WERI-Rb-1 (cell line): ENCODE results near the gene ADAMTS13.

Experiments used
- DNase-seq: peaks from one replicate; pipeline ENCODE4 v3.0.0-alpha.2; 2020
- H3K27ac ChIP-seq: fragments of 250-450 bp; sonication (Bioruptor Pico); 2 replicates; pipeline ENCODE4 v1.5.1; 2020; ENCODE audit warnings: mild to moderate bottlenecking, moderate library complexity
- H3K27me3 ChIP-seq: fragments of 250-450 bp; sonication (Bioruptor Pico); 2 replicates; pipeline ENCODE4 v1.5.1; 2021; ENCODE audit warnings: mild to moderate bottlenecking, low read depth, moderate library complexity; ENCODE audit not compliant: insufficient read depth, severe bottlenecking
- H3K36me3 ChIP-seq: fragments of 250-450 bp; sonication (Bioruptor Pico); 2 replicates; pipeline ENCODE4 v1.5.1; 2020; ENCODE audit warnings: mild to moderate bottlenecking, moderate library complexity
- H3K4me3 ChIP-seq: 2 replicates; pipeline ENCODE4 v1.5.1; 2011; ENCODE audit warnings: low read depth, mild to moderate bottlenecking, control low read depth, low read length
- H3K9me3 ChIP-seq: fragments of 250-450 bp; sonication (Bioruptor Pico); 2 replicates; pipeline ENCODE4 v1.5.1; 2021; ENCODE audit warnings: mild to moderate bottlenecking, moderate library complexity; ENCODE audit not compliant: severe bottlenecking
- CTCF ChIP-seq: IDR thresholded peaks from 2 replicates; pipeline ENCODE4 v1.5.1; 2011; ENCODE audit warnings: low read depth, mild to moderate bottlenecking, control low read depth, inconsistent platforms, low read length

ADAMTS13 gene

GRCh38 chr9:133458643-133459312 lies 36.6 kb downstream of the ADAMTS13 start:
- no peak for TF ChIP-seq CTCF
- H3K27me3 ChIP-seq = no peaks in the 10 kb centered on the region
- no peak for DNase-seq
- peaks cover 5% of the 10 kb centered on the region for H3K36me3 ChIP-seq
- peak overlapping the region; percentile 43 for H3K4me3 ChIP-seq
- no peaks in the 10 kb centered on the region for H3K9me3 ChIP-seq
- H3K27ac ChIP-seq = peak overlapping the region; percentile 4; the same call in 1 of the 2 replicates

GRCh38 chr9:133459476-133460404 lies 37.6 kb downstream of the ADAMTS13 start, which contains the start of gene CACFD1:
TSS of gene CACFD1 (plus strand) at chr9:133459978. CDS start at chr9:133460067, 89 bp downstream.
- DNase-seq = peak; percentile 99
- Histone ChIP-seq H3K27ac (peak within 1 kb of the TSS; percentile 99), H3K36me3 (peaks cover 9% of the 10 kb centered on the region), H3K27me3 (no peaks in the 10 kb centered on the region), H3K9me3 (no peaks in the 10 kb centered on the region), H3K4me3 (peak within 1 kb of the TSS; percentile 56)
- no peak for TF ChIP-seq CTCF

- DNase-seq = peak; percentile 70
- no peak for TF ChIP-seq CTCF
- H3K27me3 ChIP-seq = no peaks in the 10 kb centered on the region
- peak overlapping the region; percentile 99 for H3K27ac ChIP-seq
- peak overlapping the region; percentile 56 for H3K4me3 ChIP-seq
- H3K9me3 ChIP-seq = no peaks in the 10 kb centered on the region
- H3K36me3 ChIP-seq = peaks cover 16% of the 10 kb centered on the region
Observed at GRCh38 chr9:133460405-133461175, 38.4 kb downstream of the ADAMTS13 start.

GRCh38 chr9:133461975-133462374 lies 39.8 kb downstream of the ADAMTS13 start:
- no peaks in the 10 kb centered on the region for H3K27me3 ChIP-seq
- DNase-seq = peak; percentile 71
- H3K27ac ChIP-seq = peak overlapping the region; percentile 99; the same call in 1 of the 2 replicates
- no peak overlapping the region for H3K4me3 ChIP-seq
- TF ChIP-seq CTCF = peak; percentile 31; the same call in 1 of the 2 replicates
- peaks cover 20% of the 10 kb centered on the region for H3K36me3 ChIP-seq
- H3K9me3 ChIP-seq = no peaks in the 10 kb centered on the region

- no peaks in the 10 kb centered on the region for H3K27me3 ChIP-seq
- TF ChIP-seq CTCF = peak; percentile 72
- H3K4me3 ChIP-seq = no peak overlapping the region
- H3K9me3 ChIP-seq = no peaks in the 10 kb centered on the region
- DNase-seq = peak; percentile 37
- H3K27ac ChIP-seq = no peak overlapping the region
- peaks cover 21% of the 10 kb centered on the region for H3K36me3 ChIP-seq
Observed at GRCh38 chr9:133463234-133463863, 41.2 kb downstream of the ADAMTS13 start.
